ENCODE data around the gene GRIK4. TPM values are rescaled to one million over a fixed set of nuclear protein-coding genes. Genes with fewer than 3 reads are reported as not detected.

GRIK4 gene
- total RNA-seq, 1 experiment from 2014 or later = 3.3 TPM

DNA sequence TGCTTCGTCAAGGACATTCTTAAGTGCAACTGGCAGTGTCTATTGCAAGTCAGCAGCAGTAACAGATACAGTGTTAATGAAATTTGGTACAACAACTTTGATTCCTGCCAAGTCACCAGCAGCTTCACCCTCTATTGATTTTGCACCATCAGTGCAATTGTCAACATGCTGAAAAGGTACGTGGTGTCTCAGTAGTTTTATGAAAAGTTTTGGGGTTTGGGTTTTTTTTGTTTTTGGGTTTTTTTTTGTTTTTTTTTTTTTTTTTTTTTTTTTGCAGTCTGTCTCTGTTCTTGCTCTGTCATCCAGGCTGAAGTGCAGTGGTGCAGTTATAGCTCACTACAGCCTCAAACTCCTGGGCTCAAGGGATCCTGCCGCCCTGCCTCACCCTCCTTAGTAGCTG is 19.1 kb upstream of the GRIK4 start (continued):
- TF ChIP-seq, protein P1, sequence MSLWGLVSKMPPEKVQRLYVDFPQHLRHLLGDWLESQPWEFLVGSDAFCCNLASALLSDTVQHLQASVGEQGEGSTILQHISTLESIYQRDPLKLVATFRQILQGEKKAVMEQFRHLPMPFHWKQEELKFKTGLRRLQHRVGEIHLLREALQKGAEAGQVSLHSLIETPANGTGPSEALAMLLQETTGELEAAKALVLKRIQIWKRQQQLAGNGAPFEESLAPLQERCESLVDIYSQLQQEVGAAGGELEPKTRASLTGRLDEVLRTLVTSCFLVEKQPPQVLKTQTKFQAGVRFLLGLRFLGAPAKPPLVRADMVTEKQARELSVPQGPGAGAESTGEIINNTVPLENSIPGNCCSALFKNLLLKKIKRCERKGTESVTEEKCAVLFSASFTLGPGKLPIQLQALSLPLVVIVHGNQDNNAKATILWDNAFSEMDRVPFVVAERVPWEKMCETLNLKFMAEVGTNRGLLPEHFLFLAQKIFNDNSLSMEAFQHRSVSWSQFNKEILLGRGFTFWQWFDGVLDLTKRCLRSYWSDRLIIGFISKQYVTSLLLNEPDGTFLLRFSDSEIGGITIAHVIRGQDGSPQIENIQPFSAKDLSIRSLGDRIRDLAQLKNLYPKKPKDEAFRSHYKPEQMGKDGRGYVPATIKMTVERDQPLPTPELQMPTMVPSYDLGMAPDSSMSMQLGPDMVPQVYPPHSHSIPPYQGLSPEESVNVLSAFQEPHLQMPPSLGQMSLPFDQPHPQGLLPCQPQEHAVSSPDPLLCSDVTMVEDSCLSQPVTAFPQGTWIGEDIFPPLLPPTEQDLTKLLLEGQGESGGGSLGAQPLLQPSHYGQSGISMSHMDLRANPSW (CRISPR knock-in tag; conservative IDR thresholded peaks at IDR 0.05; ENCODE audit: low read depth) = no peak
- TF ChIP-seq ATF1 (CRISPR knock-in tag; IDR thresholded peaks at IDR 0.05) = no peak
- no peak for TF ChIP-seq NFATC4 (CRISPR knock-in tag; IDR thresholded peaks at IDR 0.05)
- no peak for TF ChIP-seq AFF4 (CRISPR knock-in tag; IDR thresholded peaks at IDR 0.05; ENCODE audit: borderline replicate concordance)
- no peak for TF ChIP-seq FOXP1 (CRISPR knock-in tag; IDR thresholded peaks at IDR 0.05; ENCODE audit: borderline replicate concordance)
- no peak for TF ChIP-seq JUN (CRISPR knock-in tag; IDR thresholded peaks at IDR 0.05)

GRCh38 chr11:120494595-120494994 is 17.0 kb upstream of the GRIK4 start:
- H3K9me3 Mint-ChIP-seq = no peaks in the 10 kb centered on the region
- H3K4me3 Mint-ChIP-seq = no peak overlapping the region
- no peak for DNase-seq (ENCODE audit: low spot score)
- peaks cover 31% of the 10 kb centered on the region for H3K4me1 Mint-ChIP-seq
- CTCF ChIA-PET = interaction anchor here (0.9 to 1.2 kb wide), 2 partner anchors 18 to 609 kb away, joined by 3 read pairs; partner anchors contain the start of gene GRIK4
- peak; percentile 26; the same call in 1 of the 2 replicates for ATAC-seq
- POLR2A ChIA-PET = no interaction called here
- no peaks in the 10 kb centered on the region for H3K36me3 Mint-ChIP-seq
- H3K27ac Mint-ChIP-seq = no peak overlapping the region; the same call in 1 of the 2 replicates
- no peaks in the 10 kb centered on the region for H3K27me3 Mint-ChIP-seq (ENCODE audit: low read depth)
- TF ChIP-seq ZNF232 (CRISPR knock-in tag; IDR thresholded peaks at IDR 0.05) (no peak), NFATC4 (CRISPR knock-in tag; IDR thresholded peaks at IDR 0.05) (no peak), ZNF671 (CRISPR knock-in tag; IDR thresholded peaks at IDR 0.05) (no peak), NR1H2 (CRISPR knock-in tag; IDR thresholded peaks at IDR 0.05) (no peak), E2F5 (CRISPR knock-in tag; IDR thresholded peaks at IDR 0.05) (no peak), ESRRA (CRISPR knock-in tag; IDR thresholded peaks at IDR 0.05; ENCODE audit: borderline replicate concordance) (no peak), IRF1 (CRISPR knock-in tag; IDR thresholded peaks at IDR 0.05) (no peak), FOXP4 (CRISPR knock-in tag; IDR thresholded peaks at IDR 0.05) (no peak), GTF2I (CRISPR knock-in tag; conservative IDR thresholded peaks at IDR 0.05) (no peak)
- TF ChIP-seq, protein P2, sequence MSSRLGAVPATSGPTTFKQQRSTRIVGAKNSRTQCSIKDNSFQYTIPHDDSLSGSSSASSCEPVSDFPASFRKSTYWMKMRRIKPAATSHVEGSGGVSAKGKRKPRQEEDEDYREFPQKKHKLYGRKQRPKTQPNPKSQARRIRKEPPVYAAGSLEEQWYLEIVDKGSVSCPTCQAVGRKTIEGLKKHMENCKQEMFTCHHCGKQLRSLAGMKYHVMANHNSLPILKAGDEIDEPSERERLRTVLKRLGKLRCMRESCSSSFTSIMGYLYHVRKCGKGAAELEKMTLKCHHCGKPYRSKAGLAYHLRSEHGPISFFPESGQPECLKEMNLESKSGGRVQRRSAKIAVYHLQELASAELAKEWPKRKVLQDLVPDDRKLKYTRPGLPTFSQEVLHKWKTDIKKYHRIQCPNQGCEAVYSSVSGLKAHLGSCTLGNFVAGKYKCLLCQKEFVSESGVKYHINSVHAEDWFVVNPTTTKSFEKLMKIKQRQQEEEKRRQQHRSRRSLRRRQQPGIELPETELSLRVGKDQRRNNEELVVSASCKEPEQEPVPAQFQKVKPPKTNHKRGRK (CRISPR knock-in tag; IDR thresholded peaks at IDR 0.05; ENCODE audit: borderline replicate concordance) = no peak
- TF ChIP-seq, protein P1 (CRISPR knock-in tag; conservative IDR thresholded peaks at IDR 0.05; ENCODE audit: low read depth) = no peak
- TF ChIP-seq, protein P3, sequence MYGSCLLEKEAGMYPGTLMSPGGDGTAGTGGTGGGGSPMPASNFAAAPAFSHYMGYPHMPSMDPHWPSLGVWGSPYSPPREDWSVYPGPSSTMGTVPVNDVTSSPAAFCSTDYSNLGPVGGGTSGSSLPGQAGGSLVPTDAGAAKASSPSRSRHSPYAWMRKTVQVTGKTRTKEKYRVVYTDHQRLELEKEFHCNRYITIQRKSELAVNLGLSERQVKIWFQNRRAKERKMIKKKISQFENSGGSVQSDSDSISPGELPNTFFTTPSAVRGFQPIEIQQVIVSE (CRISPR knock-in tag; IDR thresholded peaks at IDR 0.05; ENCODE audit: borderline replicate concordance) = no peak
- TF ChIP-seq, protein P4, sequence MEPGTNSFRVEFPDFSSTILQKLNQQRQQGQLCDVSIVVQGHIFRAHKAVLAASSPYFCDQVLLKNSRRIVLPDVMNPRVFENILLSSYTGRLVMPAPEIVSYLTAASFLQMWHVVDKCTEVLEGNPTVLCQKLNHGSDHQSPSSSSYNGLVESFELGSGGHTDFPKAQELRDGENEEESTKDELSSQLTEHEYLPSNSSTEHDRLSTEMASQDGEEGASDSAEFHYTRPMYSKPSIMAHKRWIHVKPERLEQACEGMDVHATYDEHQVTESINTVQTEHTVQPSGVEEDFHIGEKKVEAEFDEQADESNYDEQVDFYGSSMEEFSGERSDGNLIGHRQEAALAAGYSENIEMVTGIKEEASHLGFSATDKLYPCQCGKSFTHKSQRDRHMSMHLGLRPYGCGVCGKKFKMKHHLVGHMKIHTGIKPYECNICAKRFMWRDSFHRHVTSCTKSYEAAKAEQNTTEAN (CRISPR knock-in tag; IDR thresholded peaks at IDR 0.05) = no peak

All from WTC11 (cell line).